HG03025 (cell line): Measurements from ENCODE around the gene AIG1.

ENCODE experiments used
- ATAC-seq: cut with Tn5 transposase; IDR thresholded peaks from one replicate; pipeline ENCODE4 v1.9.1; 2021; ENCODE audit warnings: mild to moderate bottlenecking, moderate library complexity; ENCODE audit not compliant: unreplicated experiment, low FRiP score

Gene AIG1

DNA sequence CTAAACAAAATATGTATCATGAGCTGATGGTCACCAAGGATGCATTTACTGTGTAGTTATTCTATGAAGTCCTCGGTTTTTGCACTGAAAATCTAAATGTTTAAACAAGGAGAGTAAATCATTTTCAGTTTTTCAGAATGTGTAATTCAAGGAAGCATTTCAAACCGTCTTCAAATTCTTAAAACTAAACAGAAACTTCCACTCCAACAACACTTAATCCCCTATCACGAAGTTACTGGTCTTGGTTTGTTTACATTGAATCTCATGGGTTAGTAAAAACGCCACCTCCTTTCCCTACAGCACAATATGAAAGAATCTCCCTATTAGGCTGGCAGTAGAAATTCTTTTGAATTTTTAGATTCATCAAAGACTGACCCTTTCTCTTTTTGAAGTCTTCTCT lies 192.9 kb downstream of the AIG1 start:
- ATAC-seq: no peak

GRCh38 chr6:143258945-143259344 lies 198.3 kb downstream of the AIG1 start:
- no peak for ATAC-seq

GRCh38 chr6:143260857-143261256 lies 200.2 kb downstream of the AIG1 start:
- ATAC-seq: no peak

DNA sequence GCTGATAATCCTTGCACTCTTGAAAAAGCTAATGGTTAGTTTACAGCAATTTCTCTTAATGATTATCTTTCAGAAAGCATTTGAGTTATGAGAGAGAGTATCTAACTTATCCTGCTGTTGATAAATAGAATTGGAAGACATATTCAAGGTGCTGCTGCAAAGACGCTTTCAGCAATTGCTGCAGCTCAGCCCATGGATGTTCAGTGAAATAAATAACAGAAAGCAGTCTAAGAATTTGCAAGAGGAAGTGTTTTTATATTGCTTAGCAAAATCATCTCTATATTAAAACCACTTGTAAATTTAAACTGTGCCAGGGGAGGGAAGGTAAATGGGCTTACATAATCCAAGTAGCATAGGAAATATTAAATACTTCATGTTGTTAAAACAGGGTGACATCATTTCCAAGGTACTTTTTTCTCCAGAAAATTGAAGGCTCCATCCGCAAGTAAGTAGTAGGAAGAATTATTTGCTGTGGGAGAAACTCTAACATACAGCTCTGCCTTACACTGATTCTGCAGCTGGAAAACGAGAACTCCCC lies 201.3 kb downstream of the AIG1 start:
- no peak for ATAC-seq

GRCh38 chr6:143262859-143263258 lies 202.2 kb downstream of the AIG1 start:
- ATAC-seq: no peak

GRCh38 chr6:143264379-143264778 lies 203.7 kb downstream of the AIG1 start:
- no peak for ATAC-seq

DNA sequence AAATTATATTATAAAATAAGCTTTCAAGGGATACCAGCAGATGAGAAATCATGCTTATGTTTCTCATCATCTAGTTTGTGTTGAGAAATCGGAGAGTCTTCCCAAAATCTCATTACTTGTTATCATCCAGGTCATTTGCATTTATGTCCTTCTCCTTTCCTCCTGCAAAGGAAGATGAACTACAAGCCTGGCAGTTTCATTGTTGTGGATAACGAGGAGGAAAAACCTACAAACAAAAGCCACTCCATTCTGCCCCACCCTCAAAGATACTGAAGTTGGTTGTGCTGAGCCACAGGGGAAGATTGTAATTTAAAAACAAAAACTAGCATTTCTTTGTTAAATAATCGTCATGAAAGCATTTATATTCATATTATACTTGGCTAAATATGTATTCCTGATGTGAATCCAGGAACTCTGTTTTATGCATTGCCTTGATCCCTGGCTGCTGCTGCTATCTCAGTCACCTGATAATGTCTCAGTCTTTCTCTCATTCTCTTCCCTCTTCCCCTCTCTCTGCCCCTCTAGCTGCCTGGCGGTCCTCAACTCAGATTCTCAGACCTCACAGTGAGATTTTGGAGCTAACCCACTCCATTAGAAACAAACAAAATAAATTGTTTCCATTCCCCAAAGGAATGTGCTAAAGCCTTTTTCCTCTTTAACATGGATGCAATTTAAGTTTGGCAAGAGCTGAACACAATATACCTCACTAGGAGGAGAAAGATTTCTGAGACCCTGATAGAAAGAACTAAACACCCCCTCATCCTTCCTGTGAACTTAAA lies 204.5 kb downstream of the AIG1 start:
- no peak for ATAC-seq

DNA sequence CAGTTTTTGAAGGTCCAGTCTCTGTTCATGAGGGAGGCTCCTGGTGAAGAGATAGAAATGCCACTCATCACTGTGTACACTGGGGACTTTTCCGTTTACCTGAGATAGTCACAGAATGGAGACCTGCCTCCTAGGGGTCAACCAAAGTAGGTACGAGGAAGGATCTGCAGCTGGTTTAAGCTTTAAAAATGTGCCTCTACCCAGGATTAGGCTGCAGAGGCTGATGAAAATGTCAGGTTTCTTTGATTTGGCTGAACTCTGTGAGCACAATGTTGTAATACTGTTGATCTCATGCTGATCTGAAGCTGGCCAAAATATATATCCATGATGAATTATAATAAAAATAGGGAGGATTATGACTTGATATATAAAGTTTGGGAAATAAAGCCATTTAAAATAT lies 207.1 kb downstream of the AIG1 start:
- ATAC-seq: no peak

DNA sequence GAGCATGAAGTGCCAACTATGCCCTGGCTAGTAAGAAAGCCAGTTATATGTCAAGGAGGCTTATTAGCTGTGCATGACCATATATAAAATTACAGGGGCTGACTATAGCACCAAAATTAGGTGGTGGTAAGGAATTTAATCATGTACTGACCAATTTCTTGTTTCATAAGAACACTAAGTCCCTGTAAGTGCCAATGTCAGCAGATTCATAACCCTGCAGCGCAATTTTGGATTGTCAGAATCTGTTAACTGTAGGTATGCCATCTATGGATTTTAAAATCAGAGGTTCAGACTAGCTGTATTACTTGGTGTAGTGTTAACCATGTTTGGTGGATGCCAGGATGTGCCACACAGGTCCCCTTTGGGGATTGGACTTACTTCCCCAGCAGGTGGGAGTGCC lies 207.8 kb downstream of the AIG1 start:
- ATAC-seq: no peak

- no peak for ATAC-seq
Observed at GRCh38 chr6:143270026-143270425, 209.3 kb downstream of the AIG1 start.

DNA sequence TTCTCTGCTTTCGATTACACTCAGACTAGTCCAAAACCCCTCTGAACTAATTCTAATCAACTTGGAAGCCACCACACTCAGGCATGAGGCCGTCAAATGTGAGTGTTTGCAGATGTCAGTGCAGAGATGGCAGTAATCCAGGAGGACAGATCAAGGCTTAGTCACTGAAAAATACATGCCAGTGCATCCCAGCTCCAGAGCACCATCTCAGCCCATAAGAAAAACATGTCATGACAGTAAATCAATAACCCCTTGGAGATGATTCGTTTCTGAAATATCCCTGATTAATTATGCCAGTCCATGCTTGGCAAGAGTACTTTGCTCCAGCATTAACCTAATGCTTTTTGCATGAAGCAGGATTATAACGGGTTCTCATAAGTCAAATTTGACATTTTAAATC lies 210.3 kb downstream of the AIG1 start:
- no peak for ATAC-seq

DNA sequence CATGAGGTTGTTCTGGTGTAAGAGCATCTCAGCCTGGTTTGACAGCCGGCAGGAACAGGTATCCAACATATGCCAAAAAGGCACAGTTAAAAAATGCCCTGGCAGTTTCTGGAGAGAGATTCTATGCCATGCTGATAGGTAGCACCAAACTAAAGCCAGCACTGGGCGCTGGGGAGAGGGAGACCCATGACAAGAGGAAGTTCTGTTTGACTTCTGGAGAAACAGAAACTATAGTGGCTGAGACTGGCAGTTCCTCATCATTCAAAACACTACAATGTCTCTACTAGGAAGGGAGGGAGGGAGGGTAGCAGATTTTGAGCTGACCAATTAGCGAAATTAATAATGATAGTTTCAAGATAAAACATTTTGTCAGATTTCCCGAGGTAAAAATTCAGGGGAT lies 215.7 kb downstream of the AIG1 start:
- ATAC-seq: peak; percentile 100

DNA sequence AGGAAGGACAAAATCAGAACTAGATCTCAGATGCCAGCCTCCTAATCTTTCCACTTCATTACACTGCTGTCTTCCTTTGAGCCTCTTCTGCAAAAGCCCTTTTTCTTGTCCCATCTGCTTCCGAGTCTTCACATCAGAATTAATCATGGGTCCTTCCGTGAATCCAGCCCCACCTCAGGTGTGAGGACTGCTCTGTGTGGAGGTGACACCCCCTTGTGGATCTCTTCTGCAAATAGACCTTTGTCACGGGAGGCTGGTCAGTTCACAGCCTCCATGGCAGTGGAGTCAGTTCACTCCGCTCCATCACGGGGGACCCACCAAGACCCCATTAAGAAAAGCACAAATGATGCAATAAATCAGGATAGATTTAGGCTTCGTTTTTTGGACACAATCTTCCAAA lies 218.7 kb downstream of the AIG1 start:
- ATAC-seq: no peak

GRCh38 chr6:143283887-143284645 lies 223.4 kb downstream of the AIG1 start:
- no peak for ATAC-seq

DNA sequence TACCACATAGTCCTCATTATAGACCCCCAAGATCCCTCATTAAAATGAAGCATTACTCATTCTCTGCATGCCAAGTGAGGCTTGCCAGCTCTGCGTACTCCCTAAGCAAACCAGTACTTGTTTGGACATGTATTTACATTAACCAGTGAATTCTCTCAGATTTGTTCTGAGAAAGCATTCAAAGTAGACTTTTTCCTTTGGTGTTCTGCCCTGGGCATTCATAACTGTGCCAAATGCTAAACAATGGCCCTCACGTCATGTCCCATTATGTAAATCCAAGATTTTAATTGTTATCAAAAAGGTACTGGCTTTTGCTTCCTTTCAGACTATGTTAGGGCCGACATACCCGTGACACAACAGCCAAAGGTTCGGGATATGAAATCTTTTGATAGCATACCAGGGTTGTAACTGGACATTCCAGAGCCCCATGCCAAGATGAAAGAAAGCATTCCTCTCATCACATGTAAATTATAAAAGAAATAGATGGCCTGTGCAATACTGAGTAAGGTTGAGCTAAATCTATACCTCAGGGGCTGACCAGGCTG lies 225.6 kb downstream of the AIG1 start:
- no peak for ATAC-seq

DNA sequence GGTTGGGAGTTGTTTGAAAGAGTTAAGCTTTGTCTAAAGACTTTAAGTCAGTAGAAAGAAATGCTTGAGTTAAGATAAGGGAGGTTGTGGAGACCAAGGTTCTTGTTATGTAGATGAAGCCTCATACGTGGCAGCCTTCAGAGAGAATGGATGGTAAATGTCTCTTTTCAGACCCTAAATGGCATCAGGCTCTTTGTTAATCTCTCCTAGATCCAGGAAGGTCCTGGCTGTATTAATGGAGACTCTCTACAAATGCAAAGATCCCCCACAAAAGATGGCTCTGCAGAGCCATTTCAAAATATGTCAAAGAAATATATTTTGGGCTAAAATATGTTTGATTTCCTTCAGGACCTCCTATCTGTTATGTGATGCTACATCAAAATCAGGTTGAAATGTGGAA lies 228.2 kb downstream of the AIG1 start:
- ATAC-seq: no peak

- no peak for ATAC-seq
Observed at GRCh38 chr6:143290206-143290605, 229.5 kb downstream of the AIG1 start.

GRCh38 chr6:143293523-143293922 lies 232.8 kb downstream of the AIG1 start:
- no peak for ATAC-seq

- no peak for ATAC-seq
Observed at GRCh38 chr6:143294265-143294860, 233.7 kb downstream of the AIG1 start.

DNA sequence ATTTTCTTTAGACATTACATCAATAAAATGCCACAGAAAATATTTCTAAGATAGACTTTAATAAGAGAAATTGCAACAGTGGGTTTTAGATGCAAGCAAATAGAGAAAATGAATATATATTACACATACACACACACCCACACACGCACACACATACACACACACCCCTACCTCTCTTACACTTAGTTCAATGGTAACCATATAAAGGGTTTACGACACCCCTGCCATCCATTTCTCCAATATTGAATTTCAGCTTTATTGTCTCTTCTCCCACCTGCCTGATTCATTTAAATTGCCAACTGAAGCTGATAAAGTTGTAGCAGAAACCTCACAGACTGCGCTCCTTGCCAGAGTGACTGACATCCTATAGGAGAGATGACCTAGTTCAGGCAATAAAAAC lies 235.2 kb downstream of the AIG1 start:
- no peak for ATAC-seq

GRCh38 chr6:143298071-143298470 lies 237.4 kb downstream of the AIG1 start:
- ATAC-seq: no peak
